Stimulated activated effector memory CD8-positive, alpha-beta T cell treated with anti-CD3 and anti-CD28 coated beads, Interleukin-12 subunit alpha, Interleukin-12 subunit beta, amount 100 ng/mL, for 72 hours (primary cell): ENCODE measurements around the gene RAB23.

ENCODE experiments used
- ATAC-seq: fragments of 150-1000 bp; cut with Tn5 transposase; 2 replicates; pipeline ENCODE4 v1.10.0; 2021
- DNase-seq, 2 donors: peaks; one replicate each; pipeline ENCODE4 v3.0.0; 2021 to 2022; ENCODE audit warnings: low spot score in 2 of 2
- H3K27ac Mint-ChIP-seq: one replicate; pipeline ENCODE4 v1.8.0; 2022; ENCODE audit warnings: mild to moderate bottlenecking, mixed read lengths
- H3K36me3 Mint-ChIP-seq: one replicate; pipeline ENCODE4 v1.8.0; 2022; ENCODE audit warnings: mild to moderate bottlenecking, mixed read lengths
- H3K4me1 Mint-ChIP-seq: one replicate; pipeline ENCODE4 v1.8.0; 2022; ENCODE audit warnings: mixed read lengths
- H3K4me3 Mint-ChIP-seq: one replicate; pipeline ENCODE4 v1.8.0; 2022; ENCODE audit warnings: mild to moderate bottlenecking, mixed read lengths
- H3K9me3 Mint-ChIP-seq: one replicate; pipeline ENCODE4 v1.8.0; 2022; ENCODE audit warnings: mixed read lengths

The RAB23 gene

GRCh38 chr6:57221936-57222742 is at the start of gene RAB23:
Gene RAB23 (minus strand): TSS chr6:57222307. CDS start chr6:57210380, 11,927 bp downstream.
- ATAC-seq: peak; percentile 94
- H3K36me3 Mint-ChIP-seq: peaks cover 6% of the 10 kb centered on the region
- H3K4me3 Mint-ChIP-seq: peak within 1 kb of the TSS; percentile 99
- DNase-seq: peak; percentile 90 to 92
- peak within 1 kb of the TSS; percentile 92 for H3K27ac Mint-ChIP-seq
- H3K9me3 Mint-ChIP-seq: no peaks in the 10 kb centered on the region
- peaks cover 24% of the 10 kb centered on the region for H3K4me1 Mint-ChIP-seq

- no peak overlapping the region for H3K27ac Mint-ChIP-seq
- H3K4me3 Mint-ChIP-seq: no peak overlapping the region
- H3K36me3 Mint-ChIP-seq: no peaks in the 10 kb centered on the region
- H3K4me1 Mint-ChIP-seq: peaks cover 5% of the 10 kb centered on the region
- ATAC-seq (no peak), DNase-seq (no peak)
- no peaks in the 10 kb centered on the region for H3K9me3 Mint-ChIP-seq
These were observed 46.2 kb upstream of the RAB23 start for GRCh38 chr6:57268294-57268640.

GRCh38 chr6:57267586-57268293 is 45.6 kb upstream of the RAB23 start:
- no peaks in the 10 kb centered on the region for H3K36me3 Mint-ChIP-seq
- H3K4me1 Mint-ChIP-seq: peaks cover 8% of the 10 kb centered on the region
- no peak overlapping the region for H3K4me3 Mint-ChIP-seq
- no peaks in the 10 kb centered on the region for H3K9me3 Mint-ChIP-seq
- H3K27ac Mint-ChIP-seq: no peak overlapping the region
- DNase-seq (no peak), ATAC-seq (peak; percentile 34)

- Mint-ChIP-seq H3K36me3 (no peaks in the 10 kb centered on the region), H3K9me3 (no peaks in the 10 kb centered on the region), H3K4me1 (peaks cover 10% of the 10 kb centered on the region), H3K4me3 (no peak overlapping the region), H3K27ac (no peak overlapping the region)
- DNase-seq (no peak), ATAC-seq (peak; percentile 86)
These were observed 43.7 kb upstream of the RAB23 start for GRCh38 chr6:57265755-57266221.

GRCh38 chr6:57263739-57264138 is 41.6 kb upstream of the RAB23 start:
- Mint-ChIP-seq H3K27ac (no peak overlapping the region), H3K4me1 (peaks cover 10% of the 10 kb centered on the region), H3K4me3 (no peak overlapping the region), H3K36me3 (no peaks in the 10 kb centered on the region), H3K9me3 (no peaks in the 10 kb centered on the region)
- no peak for DNase-seq
- no peak for ATAC-seq

- H3K27ac Mint-ChIP-seq: no peak overlapping the region
- H3K4me1 Mint-ChIP-seq: peaks cover 10% of the 10 kb centered on the region
- no peak for DNase-seq
- no peak overlapping the region for H3K4me3 Mint-ChIP-seq
- ATAC-seq: peak; percentile 59
- no peaks in the 10 kb centered on the region for H3K9me3 Mint-ChIP-seq
- H3K36me3 Mint-ChIP-seq: no peaks in the 10 kb centered on the region
These were observed 41.0 kb upstream of the RAB23 start for GRCh38 chr6:57262901-57263694.

GRCh38 chr6:57262488-57262887 is 40.4 kb upstream of the RAB23 start:
- H3K9me3 Mint-ChIP-seq: no peaks in the 10 kb centered on the region
- H3K4me1 Mint-ChIP-seq: peaks cover 10% of the 10 kb centered on the region
- ATAC-seq (no peak), DNase-seq (no peak)
- H3K27ac Mint-ChIP-seq: no peak overlapping the region
- H3K4me3 Mint-ChIP-seq: no peak overlapping the region
- no peaks in the 10 kb centered on the region for H3K36me3 Mint-ChIP-seq

GRCh38 chr6:57261926-57262325 is 39.8 kb upstream of the RAB23 start:
- H3K9me3 Mint-ChIP-seq: no peaks in the 10 kb centered on the region
- DNase-seq: no peak
- H3K4me3 Mint-ChIP-seq: no peak overlapping the region
- no peak overlapping the region for H3K27ac Mint-ChIP-seq
- H3K36me3 Mint-ChIP-seq: no peaks in the 10 kb centered on the region
- H3K4me1 Mint-ChIP-seq: peaks cover 10% of the 10 kb centered on the region
- ATAC-seq: no peak

- DNase-seq (no peak), ATAC-seq (peak; percentile 55)
- Mint-ChIP-seq H3K36me3 (no peaks in the 10 kb centered on the region), H3K9me3 (no peaks in the 10 kb centered on the region), H3K27ac (no peak overlapping the region), H3K4me1 (peaks cover 6% of the 10 kb centered on the region), H3K4me3 (no peak overlapping the region)
These were observed 37.0 kb upstream of the RAB23 start for GRCh38 chr6:57259064-57259463.

- DNase-seq: no peak
- no peak for ATAC-seq
- Mint-ChIP-seq H3K36me3 (no peaks in the 10 kb centered on the region), H3K27ac (no peak overlapping the region), H3K9me3 (no peaks in the 10 kb centered on the region), H3K4me1 (peaks cover 5% of the 10 kb centered on the region), H3K4me3 (no peak overlapping the region)
These were observed 35.9 kb upstream of the RAB23 start for GRCh38 chr6:57257911-57258541.

- ATAC-seq: no peak
These were observed 34.4 kb upstream of the RAB23 start for GRCh38 chr6:57256541-57256940.

GRCh38 chr6:57255451-57256169 is 33.5 kb upstream of the RAB23 start:
- Mint-ChIP-seq H3K4me1 (no peaks in the 10 kb centered on the region), H3K27ac (no peak overlapping the region), H3K9me3 (no peaks in the 10 kb centered on the region), H3K4me3 (no peak overlapping the region), H3K36me3 (no peaks in the 10 kb centered on the region)
- no peak for ATAC-seq
- no peak for DNase-seq

More at GRCh38 chr6:57256541-57256940, 34.4 kb upstream of the RAB23 start:
- no peaks in the 10 kb centered on the region for H3K9me3 Mint-ChIP-seq
- H3K4me1 Mint-ChIP-seq: no peaks in the 10 kb centered on the region
- no peak overlapping the region for H3K27ac Mint-ChIP-seq
- H3K4me3 Mint-ChIP-seq: no peak overlapping the region
- no peaks in the 10 kb centered on the region for H3K36me3 Mint-ChIP-seq
- no peak for DNase-seq

- DNase-seq (no peak), ATAC-seq (no peak)
- Mint-ChIP-seq H3K4me3 (no peak overlapping the region), H3K27ac (no peak overlapping the region), H3K4me1 (no peaks in the 10 kb centered on the region), H3K9me3 (no peaks in the 10 kb centered on the region), H3K36me3 (no peaks in the 10 kb centered on the region)
These were observed 32.1 kb upstream of the RAB23 start for GRCh38 chr6:57254055-57254717.

GRCh38 chr6:57252975-57253374 is 30.9 kb upstream of the RAB23 start:
- H3K9me3 Mint-ChIP-seq: no peaks in the 10 kb centered on the region
- no peak overlapping the region for H3K27ac Mint-ChIP-seq
- H3K4me1 Mint-ChIP-seq: no peaks in the 10 kb centered on the region
- DNase-seq (no peak), ATAC-seq (no peak)
- H3K36me3 Mint-ChIP-seq: no peaks in the 10 kb centered on the region
- no peak overlapping the region for H3K4me3 Mint-ChIP-seq
